Kidney (tissue), 14 donors: ENCODE measurements around the gene PDZD2. TPM values are rescaled to one million over a fixed set of nuclear protein-coding genes. Genes with fewer than 3 reads are reported as not detected.
"Not testable (repeated sequence)": the region's sequence is repeated elsewhere in the genome, so short reads cannot be mapped to it uniquely, and the experiment has no call there.

ENCODE experiments used
- DNase-seq, 5 donors: peaks; one replicate each; pipeline ENCODE4 v3.0.0-alpha.2; 2013 to 2020
- FAIRE-seq: peaks from 2 replicates; lab custom pipeline; 2012; peaks lifted over from hg19 to GRCh38; lab: Jason Lieb, UNC
- H3K27ac ChIP-seq, 2 donors: one replicate each; pipeline ENCODE4 v1.7.0; 2013; ENCODE audit warnings: low read depth in 2 of 2, low read length in 2 of 2, inconsistent platforms in 1 of 2
- H3K27me3 ChIP-seq: one replicate; pipeline ENCODE4 v1.7.1; 2013; ENCODE audit warnings: low read length, inconsistent platforms; ENCODE audit not compliant: control insufficient read depth, insufficient read depth
- H3K36me3 ChIP-seq, 3 donors: one replicate each; pipeline versions ENCODE4 v1.7.0 to v1.7.1; 2013; ENCODE audit warnings: low read length in 3 of 3, control low read depth in 1 of 3, inconsistent platforms in 1 of 3; ENCODE audit not compliant: insufficient read depth in 3 of 3, control insufficient read depth in 2 of 3
- H3K4me1 ChIP-seq, 3 donors: one replicate each; pipeline versions ENCODE4 v1.7.0 to v1.7.1; 2013; ENCODE audit warnings: low read length in 3 of 3, inconsistent platforms in 1 of 3, low read depth in 1 of 3; ENCODE audit not compliant: control insufficient read depth in 2 of 3, insufficient read depth in 2 of 3
- H3K4me3 ChIP-seq, 3 donors: one replicate each; pipeline versions ENCODE4 v1.7.0 to v1.8.1; 2013; ENCODE audit warnings: low read length in 3 of 3, control low read depth in 1 of 3, inconsistent platforms in 1 of 3
- H3K9ac ChIP-seq, 3 donors: one replicate each; pipeline versions ENCODE4 v1.7.0 to v1.7.1; 2013; ENCODE audit warnings: low read length in 3 of 3, control low read depth in 1 of 3, inconsistent platforms in 1 of 3
- H3K9me3 ChIP-seq, 3 donors: one replicate each; pipeline versions ENCODE4 v1.7.0 to v1.7.1; 2013; ENCODE audit warnings: low read length in 3 of 3, control low read depth in 1 of 3, inconsistent platforms in 1 of 3; ENCODE audit not compliant: control insufficient read depth in 2 of 3, insufficient read depth in 1 of 3
- intact Hi-C: fragments of 100-400 bp; cut with DNase I; formaldehyde crosslinking; loops from one replicate; pipeline ENCODE4 v1.11.1; 2022
- polyA plus RNA-seq: library from polyadenylated mRNA; stranded (reverse); fragments of 350-450 nt; fragmentation: Illumina TruSeq; extraction: RNeasy Lipid Tissue Mini Kit (QIAGEN cat#74804); gene quantifications from one replicate; pipeline ENCODE4 v1.2.3, GENCODE V29; 2014; ENCODE audit warnings: low read depth, low replicate concordance; ENCODE audit not compliant: insufficient read depth
- total RNA-seq: library from RNA; stranded (reverse); fragmentation: NEBNext Ultra II Directional; extraction: Animal tissue kit (Norgen Biotek cat#: 25700); gene quantifications from one replicate; pipeline ENCODE4 v1.2.1, GENCODE V29; 2021
- TF ChIP-seq, protein P1 (sequence below): IDR thresholded peaks from 3 replicates; pipeline ENCODE4 v1.5.1; 2012; ENCODE audit warnings: mild to moderate bottlenecking, moderate library complexity, borderline replicate concordance; ENCODE audit not compliant: insufficient read depth; ENCODE audit errors: extremely low read depth
- donor health status: control.
- donor health status: control.
- donor health status: control.
- donor health status: control.
- donor health status: control.
- donor health status: DM: yes; HTN: yes; CAD: no.
- donor health status: Normal renal cell carcinoma (clear cell type).

The PDZD2 gene
- total and polyA plus RNA-seq, 2 donors from 2014 or later = 6.2 to 14.8 TPM

GRCh38 chr5:31771500-31771899, 132.6 kb downstream of the PDZD2 start:
- H3K36me3 ChIP-seq = no peaks in the 10 kb centered on the region
- no peaks in the 10 kb centered on the region for H3K27me3 ChIP-seq
- no peak overlapping the region for H3K27ac ChIP-seq
- peaks cover 0 to 4% (median 2%) of the 10 kb centered on the region in 3 donors for H3K4me1 ChIP-seq
- no peak for DNase-seq
- intact Hi-C loops = no loop called here
- H3K9me3 ChIP-seq = peaks cover 0 to 7% (median 0%) of the 10 kb centered on the region in 3 donors
- TF ChIP-seq, protein P1, sequence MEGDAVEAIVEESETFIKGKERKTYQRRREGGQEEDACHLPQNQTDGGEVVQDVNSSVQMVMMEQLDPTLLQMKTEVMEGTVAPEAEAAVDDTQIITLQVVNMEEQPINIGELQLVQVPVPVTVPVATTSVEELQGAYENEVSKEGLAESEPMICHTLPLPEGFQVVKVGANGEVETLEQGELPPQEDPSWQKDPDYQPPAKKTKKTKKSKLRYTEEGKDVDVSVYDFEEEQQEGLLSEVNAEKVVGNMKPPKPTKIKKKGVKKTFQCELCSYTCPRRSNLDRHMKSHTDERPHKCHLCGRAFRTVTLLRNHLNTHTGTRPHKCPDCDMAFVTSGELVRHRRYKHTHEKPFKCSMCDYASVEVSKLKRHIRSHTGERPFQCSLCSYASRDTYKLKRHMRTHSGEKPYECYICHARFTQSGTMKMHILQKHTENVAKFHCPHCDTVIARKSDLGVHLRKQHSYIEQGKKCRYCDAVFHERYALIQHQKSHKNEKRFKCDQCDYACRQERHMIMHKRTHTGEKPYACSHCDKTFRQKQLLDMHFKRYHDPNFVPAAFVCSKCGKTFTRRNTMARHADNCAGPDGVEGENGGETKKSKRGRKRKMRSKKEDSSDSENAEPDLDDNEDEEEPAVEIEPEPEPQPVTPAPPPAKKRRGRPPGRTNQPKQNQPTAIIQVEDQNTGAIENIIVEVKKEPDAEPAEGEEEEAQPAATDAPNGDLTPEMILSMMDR = no peak
- no peak overlapping the region for H3K9ac ChIP-seq
- H3K4me3 ChIP-seq = no peak overlapping the region
- no peak for FAIRE-seq

DNA sequence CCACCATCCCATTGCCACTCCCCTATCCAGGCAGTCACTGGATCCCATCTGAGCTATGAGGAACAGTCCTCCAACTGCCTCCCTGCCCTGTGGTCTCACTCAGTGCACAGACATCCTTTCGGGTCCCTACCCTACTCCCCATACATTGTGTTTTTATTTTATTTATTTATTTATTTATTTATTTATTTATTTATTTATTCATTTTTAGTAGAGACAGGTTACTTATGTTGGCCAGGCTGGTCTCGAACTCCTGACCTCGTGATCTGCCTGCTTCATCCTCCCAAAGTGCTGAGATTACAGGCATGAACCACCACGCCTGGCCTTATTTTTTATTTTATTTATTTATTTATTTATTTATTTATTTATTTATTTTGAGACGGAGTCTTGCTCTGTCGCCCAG, 137.4 kb downstream of the PDZD2 start:
- H3K27me3 ChIP-seq, FAIRE-seq, H3K36me3 ChIP-seq, H3K4me3 ChIP-seq, DNase-seq, H3K4me1 ChIP-seq, intact Hi-C loops, H3K27ac ChIP-seq, H3K9ac ChIP-seq, H3K9me3 ChIP-seq: not testable (repeated sequence)

- no peak for FAIRE-seq
- Histone ChIP-seq H3K27me3 (no peaks in the 10 kb centered on the region), H3K27ac (no peak overlapping the region), H3K9me3 (peaks cover 0 to 7% (median 0%) of the 10 kb centered on the region in 3 donors), H3K9ac (no peak overlapping the region), H3K4me3 (no peak overlapping the region), H3K36me3 (no peaks in the 10 kb centered on the region), H3K4me1 (no peaks in the 10 kb centered on the region)
- intact Hi-C loops = no loop called here
- DNase-seq = no peak
- TF ChIP-seq, protein P1 = no peak
These were observed 138.2 kb downstream of the PDZD2 start for GRCh38 chr5:31776976-31777651.

DNA sequence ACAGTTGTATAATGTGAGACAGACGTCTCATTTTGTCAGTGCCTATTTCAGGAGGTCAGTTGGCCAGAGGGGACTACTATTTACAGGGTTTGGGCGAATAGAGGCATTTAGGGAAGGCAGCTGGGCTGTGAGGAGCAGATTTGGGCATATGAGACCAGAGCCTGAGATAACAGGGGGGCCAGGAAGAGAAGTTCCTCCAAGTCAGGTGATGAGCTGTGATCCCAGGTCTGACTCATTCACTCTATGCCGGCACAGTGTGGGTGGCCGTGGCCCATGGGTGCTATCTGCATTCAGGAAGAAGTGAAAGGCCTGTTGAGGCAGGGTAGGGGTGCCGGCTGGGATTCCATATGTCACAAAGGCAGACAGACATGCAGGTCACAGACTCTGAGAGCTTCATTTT, 142.8 kb downstream of the PDZD2 start:
- DNase-seq = no peak
- H3K27me3 ChIP-seq = no peaks in the 10 kb centered on the region
- intact Hi-C loops = no loop called here
- H3K4me1 ChIP-seq = peaks cover 0 to 8% (median 0%) of the 10 kb centered on the region in 3 donors
- H3K9me3 ChIP-seq = no peaks in the 10 kb centered on the region
- TF ChIP-seq, protein P1 = no peak
- H3K36me3 ChIP-seq = no peaks in the 10 kb centered on the region
- no peak overlapping the region for H3K27ac ChIP-seq
- H3K4me3 ChIP-seq = no peak overlapping the region
- no peak overlapping the region for H3K9ac ChIP-seq
- FAIRE-seq = no peak
